ENCODE measurements around the gene KIF26B. TPM values are rescaled to one million over a fixed set of nuclear protein-coding genes. Genes with fewer than 3 reads are reported as not detected.

Gene KIF26B
- total and polyA plus RNA-seq, 2 of the 4 experiments (the other 2 are of a cell fraction), result 0.53 to 0.54 TPM

DNA sequence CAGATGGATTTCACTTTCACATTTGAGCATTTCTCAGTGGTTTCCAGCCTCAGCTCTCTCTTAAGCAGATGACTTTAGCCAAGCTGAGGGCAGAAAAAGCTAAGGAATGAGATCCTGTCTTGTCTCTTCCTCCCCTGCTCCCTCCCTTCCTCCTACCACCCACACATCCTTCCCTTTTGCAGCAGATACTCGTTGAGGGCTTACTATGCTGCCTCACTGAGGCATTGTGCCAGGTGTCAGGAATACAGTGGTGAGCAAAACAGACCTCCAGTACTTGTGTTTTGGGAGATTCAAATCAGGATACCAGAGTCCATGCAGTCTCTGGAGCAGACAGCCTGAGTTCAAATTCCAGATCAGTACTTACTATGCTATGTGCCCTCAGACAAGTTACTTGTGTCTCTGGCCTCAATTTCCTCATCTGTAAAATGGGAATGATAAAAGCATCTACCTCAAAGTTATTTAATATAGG lies 43.2 kb downstream of the KIF26B start:
- no CpG with 5 or more reads among the region's 1 CpG for WGBS, 2 experiments (ENCODE audit: extremely low coverage in 2 of 2, insufficient read length in 1 of 2)

More for the DNA sequence above, 43.2 kb downstream of the KIF26B start:
- H3K4me3 ChIP-seq (ENCODE audit: insufficient read depth, low read depth, low read length), result peak overlapping the region; percentile 9; the same call in 1 of the 2 replicates
- H3K4me1 ChIP-seq (ENCODE audit: control insufficient read depth, insufficient read depth, low read length), result no peaks in the 10 kb centered on the region
- DNase-seq, result peak; percentile 79
- ChIA-PET CTCF (interaction anchor here (0.7 kb wide), 1 partner anchor 1074 kb away, joined by 3 read pairs; no protein-coding TSS in a partner anchor), POLR2A (ENCODE audit: unreplicated experiment) (no interaction called here)
- H2BK120ac ChIP-seq (ENCODE audit: low read depth, low read length), result no peak overlapping the region
- no peak overlapping the region for H2AK5ac ChIP-seq (ENCODE audit: low read depth, low read length)
- H4K5ac ChIP-seq (ENCODE audit: low read depth, low read length), result no peak overlapping the region
- peak overlapping the region; percentile 11 for H3K4me2 ChIP-seq (ENCODE audit: low read depth, low read length)
- TF ChIP-seq MAFK (IDR thresholded peaks at IDR 0.05; ENCODE audit: low read depth, low read length) (no peak), RCOR1 (IDR thresholded peaks at IDR 0.05; ENCODE audit: insufficient replicate concordance, low read length) (no peak), SMC3 (IDR thresholded peaks at IDR 0.05; ENCODE audit: low read depth, low read length) (no peak)
- H2AK9ac ChIP-seq (replicated peaks; ENCODE audit: low read depth, low read length, poor library complexity), result peak overlapping the region; percentile 7
- no TSS peak for BruUV-seq (replicated peaks)
- H3K27me3 ChIP-seq (ENCODE audit: control insufficient read depth, insufficient read depth, low read length), result no peaks in the 10 kb centered on the region
- peak; percentile 91 for ATAC-seq (ENCODE audit: low read depth)
- no peaks in the 10 kb centered on the region for H3K9me1 ChIP-seq (ENCODE audit: insufficient read depth, low read length)
- no peak overlapping the region for H3K56ac ChIP-seq (ENCODE audit: extremely low read depth, insufficient read depth, low read length)
- no peak overlapping the region for H2BK15ac ChIP-seq (ENCODE audit: low read depth, low read length)
- H3K4ac ChIP-seq (ENCODE audit: low read depth, low read length), result no peak overlapping the region
- no peak overlapping the region for H3K23ac ChIP-seq (ENCODE audit: low read depth, low read length)
- dilution Hi-C loops (cut with HindIII; ENCODE audit: low sequenced_read_pairs, unreplicated experiment) (no loop called here), in situ Hi-C loops (cut with MboI; ENCODE audit: low sequenced_read_pairs) (no loop called here), intact Hi-C loops (cut with micrococcal nuclease) (no loop called here)
- H3K36me3 ChIP-seq (ENCODE audit: control insufficient read depth, insufficient read depth, low read length), result 0 out of 2 replicates have a peak, but pooled peaks cover 1% of the 10 kb centered on the region
- H3K79me1 ChIP-seq (ENCODE audit: low read depth in 1 of 2, low read length in 2 of 2), result peaks cover 0 to 3% of the 10 kb centered on the region in 2 experiments; a peak in 1 of 4 replicates
- H2AFZ ChIP-seq (replicated peaks; ENCODE audit: low read length, poor library complexity), result peak overlapping the region; percentile 71
- H2BK20ac ChIP-seq (ENCODE audit: low read depth, low read length), result no peak overlapping the region
- no peaks in the 10 kb centered on the region for H3K9me3 ChIP-seq (ENCODE audit: control insufficient read depth, insufficient read depth, low read length)
- H4K8ac ChIP-seq (ENCODE audit: low read depth in 2 of 2, low read length in 2 of 2), result no peak overlapping the region
- no peaks in the 10 kb centered on the region for H4K20me1 ChIP-seq (ENCODE audit: insufficient read depth, low read length)
- no peak overlapping the region for H3K18ac ChIP-seq (ENCODE audit: low read depth, low read length)
- 0 out of 2 replicates have a peak overlapping the region, but pooled peaks have one; percentile 2 for H3K9ac ChIP-seq (ENCODE audit: low read depth, low read length)
- no peak overlapping the region for H3K27ac ChIP-seq (ENCODE audit: insufficient read depth, low read length)
- 0 out of 2 replicates have a peak overlapping the region, but pooled peaks have one; percentile 45 for H3K14ac ChIP-seq (replicated peaks; ENCODE audit: low read depth, low read length)
- no peak overlapping the region for H2BK5ac ChIP-seq (ENCODE audit: low read depth, low read length, poor library complexity, severe bottlenecking)
- no peak overlapping the region for H4K91ac ChIP-seq (ENCODE audit: insufficient read depth, low read depth, low read length)

All from IMR-90 (cell line).